Measurements from ENCODE around the gene SYT2. TPM values are rescaled to one million over a fixed set of nuclear protein-coding genes. Genes with fewer than 3 reads are reported as not detected.

SYT2 gene
- total and polyA plus RNA-seq, 9 of the 15 experiments (the other 6 are each of a cell fraction or from before 2014, with no cell fraction given): not detected

DNA sequence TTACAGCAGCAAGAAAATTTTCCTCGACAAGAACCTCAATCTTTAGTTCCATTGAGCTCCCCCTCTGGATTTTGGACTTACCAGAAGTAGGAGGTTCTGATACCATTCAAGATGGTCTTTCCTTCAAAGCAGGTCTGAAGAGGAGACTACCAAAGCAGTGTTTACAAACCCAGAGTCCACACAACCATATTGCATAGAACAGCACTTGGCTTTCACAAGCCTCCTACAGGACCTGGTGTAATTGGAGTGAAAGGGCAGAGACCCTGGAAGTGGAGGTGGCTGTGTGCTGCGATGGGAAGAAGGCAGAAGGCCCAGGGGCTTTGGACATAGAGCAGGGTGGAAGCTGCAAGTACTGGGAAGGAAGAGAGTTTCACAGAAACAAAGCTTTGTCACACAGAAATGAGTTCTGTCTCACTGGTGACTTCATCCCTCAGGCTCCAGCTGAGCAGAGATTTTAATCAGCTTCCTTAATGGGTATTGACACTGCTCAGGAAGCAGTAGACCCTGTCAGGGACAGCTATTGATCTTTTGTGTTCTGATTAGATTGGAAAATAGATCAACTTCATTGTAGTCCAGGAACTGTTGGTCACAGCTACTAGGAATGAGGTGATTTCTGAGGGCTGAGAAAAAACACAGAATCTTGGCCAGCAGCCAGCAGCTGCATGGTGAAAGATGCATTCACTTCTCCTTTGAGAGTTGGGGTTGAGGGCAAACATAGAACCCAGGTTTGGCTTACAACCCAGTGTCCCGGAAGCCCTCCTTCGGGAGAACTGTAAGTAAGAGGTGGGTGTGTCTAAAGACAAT lies 124.0 kb downstream of the SYT2 start (continued):
- TF ChIP-seq, protein P1, sequence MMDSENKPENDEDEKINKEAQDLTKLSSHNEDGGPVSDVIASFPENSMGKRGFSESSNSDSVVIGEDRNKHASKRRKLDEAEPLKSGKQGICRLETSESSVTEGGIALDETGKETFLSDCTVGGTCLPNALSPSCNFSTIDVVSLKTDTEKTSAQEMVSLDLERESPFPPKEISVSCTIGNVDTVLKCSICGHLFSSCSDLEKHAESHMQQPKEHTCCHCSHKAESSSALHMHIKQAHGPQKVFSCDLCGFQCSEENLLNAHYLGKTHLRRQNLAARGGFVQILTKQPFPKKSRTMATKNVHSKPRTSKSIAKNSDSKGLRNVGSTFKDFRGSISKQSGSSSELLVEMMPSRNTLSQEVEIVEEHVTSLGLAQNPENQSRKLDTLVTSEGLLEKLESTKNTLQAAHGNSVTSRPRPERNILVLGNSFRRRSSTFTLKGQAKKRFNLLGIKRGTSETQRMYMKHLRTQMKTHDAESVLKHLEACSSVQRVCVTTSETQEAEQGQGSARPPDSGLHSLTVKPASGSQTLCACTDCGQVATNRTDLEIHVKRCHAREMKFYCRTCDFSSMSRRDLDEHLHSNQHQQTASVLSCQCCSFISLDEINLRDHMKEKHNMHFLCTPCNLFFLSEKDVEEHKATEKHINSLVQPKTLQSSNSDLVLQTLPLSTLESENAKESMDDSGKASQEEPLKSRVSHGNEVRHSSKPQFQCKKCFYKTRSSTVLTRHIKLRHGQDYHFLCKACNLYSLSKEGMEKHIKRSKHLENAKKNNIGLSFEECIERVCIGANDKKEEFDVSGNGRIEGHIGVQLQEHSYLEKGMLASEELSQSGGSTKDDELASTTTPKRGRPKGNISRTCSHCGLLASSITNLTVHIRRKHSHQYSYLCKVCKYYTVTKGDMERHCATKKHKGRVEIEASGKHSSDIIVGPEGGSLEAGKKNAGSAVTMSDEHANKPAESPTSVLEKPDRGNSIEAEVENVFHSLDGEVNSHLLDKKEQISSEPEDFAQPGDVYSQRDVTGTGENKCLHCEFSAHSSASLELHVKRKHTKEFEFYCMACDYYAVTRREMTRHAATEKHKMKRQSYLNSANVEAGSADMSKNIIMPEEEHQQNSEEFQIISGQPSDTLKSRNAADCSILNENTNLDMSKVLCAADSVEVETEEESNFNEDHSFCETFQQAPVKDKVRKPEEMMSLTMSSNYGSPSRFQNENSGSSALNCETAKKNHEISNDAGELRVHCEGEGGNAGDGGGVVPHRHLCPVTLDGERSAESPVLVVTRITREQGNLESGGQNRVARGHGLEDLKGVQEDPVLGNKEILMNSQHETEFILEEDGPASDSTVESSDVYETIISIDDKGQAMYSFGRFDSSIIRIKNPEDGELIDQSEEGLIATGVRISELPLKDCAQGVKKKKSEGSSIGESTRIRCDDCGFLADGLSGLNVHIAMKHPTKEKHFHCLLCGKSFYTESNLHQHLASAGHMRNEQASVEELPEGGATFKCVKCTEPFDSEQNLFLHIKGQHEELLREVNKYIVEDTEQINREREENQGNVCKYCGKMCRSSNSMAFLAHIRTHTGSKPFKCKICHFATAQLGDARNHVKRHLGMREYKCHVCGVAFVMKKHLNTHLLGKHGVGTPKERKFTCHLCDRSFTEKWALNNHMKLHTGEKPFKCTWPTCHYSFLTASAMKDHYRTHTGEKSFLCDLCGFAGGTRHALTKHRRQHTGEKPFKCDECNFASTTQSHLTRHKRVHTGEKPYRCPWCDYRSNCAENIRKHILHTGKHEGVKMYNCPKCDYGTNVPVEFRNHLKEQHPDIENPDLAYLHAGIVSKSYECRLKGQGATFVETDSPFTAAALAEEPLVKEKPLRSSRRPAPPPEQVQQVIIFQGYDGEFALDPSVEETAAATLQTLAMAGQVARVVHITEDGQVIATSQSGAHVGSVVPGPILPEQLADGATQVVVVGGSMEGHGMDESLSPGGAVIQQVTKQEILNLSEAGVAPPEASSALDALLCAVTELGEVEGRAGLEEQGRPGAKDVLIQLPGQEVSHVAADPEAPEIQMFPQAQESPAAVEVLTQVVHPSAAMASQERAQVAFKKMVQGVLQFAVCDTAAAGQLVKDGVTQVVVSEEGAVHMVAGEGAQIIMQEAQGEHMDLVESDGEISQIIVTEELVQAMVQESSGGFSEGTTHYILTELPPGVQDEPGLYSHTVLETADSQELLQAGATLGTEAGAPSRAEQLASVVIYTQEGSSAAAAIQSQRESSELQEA (IDR thresholded peaks at IDR 0.05; ENCODE audit: low read depth): no peak
- TF ChIP-seq, protein P2, sequence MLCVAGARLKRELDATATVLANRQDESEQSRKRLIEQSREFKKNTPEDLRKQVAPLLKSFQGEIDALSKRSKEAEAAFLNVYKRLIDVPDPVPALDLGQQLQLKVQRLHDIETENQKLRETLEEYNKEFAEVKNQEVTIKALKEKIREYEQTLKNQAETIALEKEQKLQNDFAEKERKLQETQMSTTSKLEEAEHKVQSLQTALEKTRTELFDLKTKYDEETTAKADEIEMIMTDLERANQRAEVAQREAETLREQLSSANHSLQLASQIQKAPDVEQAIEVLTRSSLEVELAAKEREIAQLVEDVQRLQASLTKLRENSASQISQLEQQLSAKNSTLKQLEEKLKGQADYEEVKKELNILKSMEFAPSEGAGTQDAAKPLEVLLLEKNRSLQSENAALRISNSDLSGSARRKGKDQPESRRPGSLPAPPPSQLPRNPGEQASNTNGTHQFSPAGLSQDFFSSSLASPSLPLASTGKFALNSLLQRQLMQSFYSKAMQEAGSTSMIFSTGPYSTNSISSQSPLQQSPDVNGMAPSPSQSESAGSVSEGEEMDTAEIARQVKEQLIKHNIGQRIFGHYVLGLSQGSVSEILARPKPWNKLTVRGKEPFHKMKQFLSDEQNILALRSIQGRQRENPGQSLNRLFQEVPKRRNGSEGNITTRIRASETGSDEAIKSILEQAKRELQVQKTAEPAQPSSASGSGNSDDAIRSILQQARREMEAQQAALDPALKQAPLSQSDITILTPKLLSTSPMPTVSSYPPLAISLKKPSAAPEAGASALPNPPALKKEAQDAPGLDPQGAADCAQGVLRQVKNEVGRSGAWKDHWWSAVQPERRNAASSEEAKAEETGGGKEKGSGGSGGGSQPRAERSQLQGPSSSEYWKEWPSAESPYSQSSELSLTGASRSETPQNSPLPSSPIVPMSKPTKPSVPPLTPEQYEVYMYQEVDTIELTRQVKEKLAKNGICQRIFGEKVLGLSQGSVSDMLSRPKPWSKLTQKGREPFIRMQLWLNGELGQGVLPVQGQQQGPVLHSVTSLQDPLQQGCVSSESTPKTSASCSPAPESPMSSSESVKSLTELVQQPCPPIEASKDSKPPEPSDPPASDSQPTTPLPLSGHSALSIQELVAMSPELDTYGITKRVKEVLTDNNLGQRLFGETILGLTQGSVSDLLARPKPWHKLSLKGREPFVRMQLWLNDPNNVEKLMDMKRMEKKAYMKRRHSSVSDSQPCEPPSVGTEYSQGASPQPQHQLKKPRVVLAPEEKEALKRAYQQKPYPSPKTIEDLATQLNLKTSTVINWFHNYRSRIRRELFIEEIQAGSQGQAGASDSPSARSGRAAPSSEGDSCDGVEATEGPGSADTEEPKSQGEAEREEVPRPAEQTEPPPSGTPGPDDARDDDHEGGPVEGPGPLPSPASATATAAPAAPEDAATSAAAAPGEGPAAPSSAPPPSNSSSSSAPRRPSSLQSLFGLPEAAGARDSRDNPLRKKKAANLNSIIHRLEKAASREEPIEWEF (CRISPR knock-in tag; IDR thresholded peaks at IDR 0.05): peak; percentile 56; the same call in 1 of the 2 replicates
- TF ChIP-seq ATF7 (IDR thresholded peaks at IDR 0.05) (peak; percentile 77; the same call in 1 of the 2 replicates), FOXK2 (conservative IDR thresholded peaks at IDR 0.05 in 1 of 2, IDR thresholded peaks at IDR 0.05 in 1 of 2; ENCODE audit: low read depth in 2 of 2) (0 out of 4 replicates have a peak, but pooled peaks of 1 of the 2 experiments have one; percentile 25), FOXJ2 (tag; IDR thresholded peaks at IDR 0.05) (0 out of 2 replicates have a peak, but pooled peaks have one; percentile 56), NFIX (CRISPR knock-in tag; IDR thresholded peaks at IDR 0.05; ENCODE audit: low read depth) (peak; percentile 77), DPF2 (IDR thresholded peaks at IDR 0.05) (peak; percentile 32; the same call in 1 of the 2 replicates), NR4A1 (CRISPR knock-in tag; IDR thresholded peaks at IDR 0.05) (no peak), NR4A1 (tag; IDR thresholded peaks at IDR 0.05) (no peak), KAT2B (IDR thresholded peaks at IDR 0.05; ENCODE audit: low read depth, low read length) (no peak), SOX6 (IDR thresholded peaks at IDR 0.05) (peak; percentile 55; the same call in 1 of the 2 replicates), NFIC (IDR thresholded peaks at IDR 0.05) (peak; percentile 96)
- TF ChIP-seq, protein P3, sequence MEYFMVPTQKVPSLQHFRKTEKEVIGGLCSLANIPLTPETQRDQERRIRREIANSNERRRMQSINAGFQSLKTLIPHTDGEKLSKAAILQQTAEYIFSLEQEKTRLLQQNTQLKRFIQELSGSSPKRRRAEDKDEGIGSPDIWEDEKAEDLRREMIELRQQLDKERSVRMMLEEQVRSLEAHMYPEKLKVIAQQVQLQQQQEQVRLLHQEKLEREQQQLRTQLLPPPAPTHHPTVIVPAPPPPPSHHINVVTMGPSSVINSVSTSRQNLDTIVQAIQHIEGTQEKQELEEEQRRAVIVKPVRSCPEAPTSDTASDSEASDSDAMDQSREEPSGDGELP (CRISPR knock-in tag; IDR thresholded peaks at IDR 0.05; ENCODE audit: borderline replicate concordance): peak; percentile 72
